A549 treated with CpdA at 1 μM for 4 hours (cell line): ENCODE results near the gene ZNF275. TPM values are rescaled to one million over a fixed set of nuclear protein-coding genes. Genes with fewer than 3 reads are reported as not detected.

Experiments
- total RNA-seq: library from RNA; stranded (reverse); fragments of 200-300 nt; extraction: Qiagen RNA extraction; gene quantifications from 5 replicates; pipeline ENCODE4 v1.2.3, GENCODE V29; 2022; ENCODE audit warnings: low read depth

Gene ZNF275, protein sequence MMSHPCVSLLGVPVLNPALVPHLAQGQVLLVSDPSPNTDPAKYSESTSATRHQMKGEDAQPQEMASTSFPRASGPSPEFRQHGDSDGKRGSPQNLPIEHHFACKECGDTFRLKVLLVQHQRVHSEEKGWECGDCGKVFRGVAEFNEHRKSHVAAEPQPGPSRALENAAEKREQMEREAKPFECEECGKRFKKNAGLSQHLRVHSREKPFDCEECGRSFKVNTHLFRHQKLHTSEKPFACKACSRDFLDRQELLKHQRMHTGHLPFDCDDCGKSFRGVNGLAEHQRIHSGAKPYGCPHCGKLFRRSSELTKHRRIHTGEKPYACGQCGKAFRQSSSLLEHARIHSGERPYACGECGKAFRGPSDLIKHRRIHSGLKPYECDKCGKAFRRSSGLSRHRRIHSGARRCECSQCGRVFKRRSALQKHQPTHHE
- 4.6 to 5.8 TPM (median 5.5 TPM) in 5 replicates for total RNA-seq

DNA sequence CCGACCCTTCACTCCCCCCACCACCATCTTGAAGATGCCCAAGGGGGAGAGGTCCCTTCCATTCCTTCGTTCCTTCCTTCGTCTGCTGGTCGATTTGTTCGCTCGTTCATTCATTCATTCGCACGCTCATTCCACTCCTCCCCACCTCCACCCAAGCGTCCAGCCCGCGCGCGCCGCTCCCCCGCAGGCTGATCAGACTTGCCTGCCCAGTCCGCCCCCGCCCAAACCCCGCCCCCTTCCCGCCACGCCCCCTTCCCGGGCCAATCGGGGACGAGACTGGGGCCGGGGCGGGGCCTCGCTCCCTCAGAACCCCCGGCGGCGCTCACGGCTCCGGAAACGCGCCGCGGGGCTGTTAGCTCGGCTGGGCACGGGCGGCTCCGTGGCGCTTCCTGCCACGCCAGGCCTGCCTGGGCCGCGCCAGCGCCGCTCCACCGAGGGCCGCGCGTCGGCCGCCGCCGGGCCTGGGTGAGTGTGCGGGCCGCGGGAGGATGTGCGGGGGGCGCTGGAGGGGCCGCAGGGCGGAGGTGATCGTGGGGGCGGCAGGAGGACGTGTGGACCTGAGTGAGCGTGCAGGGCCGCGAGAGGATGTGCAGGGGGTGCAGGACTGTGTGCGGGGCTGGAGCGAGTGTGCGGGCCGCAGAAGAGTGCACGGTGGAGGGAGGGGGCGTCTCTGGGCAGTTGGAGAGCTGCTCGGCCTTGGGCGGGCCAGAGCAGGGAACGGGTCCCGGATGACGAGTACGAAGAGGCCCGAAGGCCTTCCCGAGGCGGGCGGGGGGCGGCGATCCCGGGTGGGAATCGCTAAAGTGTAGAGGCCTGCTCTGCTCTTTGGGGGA, at the start of gene ZNF275:
Gene ZNF275, plus strand, starts transcription at position 333 of the 833 bp plus-strand sequence. CDS start 2,527 bp downstream, outside the sequence.

DNA sequence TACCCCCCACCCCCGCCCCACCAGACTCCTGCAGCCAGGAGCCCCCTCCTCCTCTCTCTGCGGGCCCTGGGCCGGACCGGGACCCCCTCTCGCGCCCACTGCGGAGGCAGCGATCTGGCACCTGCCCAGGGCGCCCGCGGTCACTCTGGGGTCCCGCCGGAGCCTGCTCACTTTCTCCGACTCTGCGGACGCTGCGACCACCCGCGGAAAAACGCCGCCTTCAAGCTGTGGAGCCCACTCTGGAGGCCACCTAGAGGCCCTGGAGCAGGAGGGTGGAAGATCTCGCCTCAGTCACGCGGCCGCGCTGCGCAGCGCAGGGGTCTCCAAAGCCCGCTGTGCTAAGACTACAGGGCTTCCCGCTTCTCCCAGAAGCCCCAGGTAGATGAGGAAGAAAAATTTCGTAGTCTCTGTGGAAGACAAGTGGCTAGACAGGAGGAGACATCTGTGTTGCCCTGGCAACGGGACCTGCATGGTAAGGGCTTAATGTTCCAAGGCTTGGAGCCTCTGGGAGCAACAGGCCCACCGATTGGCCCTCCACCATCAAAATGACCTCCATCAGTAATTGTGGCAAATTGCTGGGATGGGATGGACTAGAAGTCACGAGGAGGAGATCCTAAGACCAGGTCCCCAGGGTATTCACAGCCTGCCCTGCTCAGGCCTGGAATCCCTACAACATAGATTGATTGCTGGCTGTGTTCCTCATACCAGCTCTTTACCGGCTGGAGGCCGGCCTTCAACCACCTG, 12.4 kb upstream of the ZNF275 start, which contains the start of gene PNMA6F:
Gene PNMA6F, minus strand, starts transcription at position 387 of the 744 bp plus-strand sequence. CDS start 1,093 bp downstream, outside the sequence.

DNA sequence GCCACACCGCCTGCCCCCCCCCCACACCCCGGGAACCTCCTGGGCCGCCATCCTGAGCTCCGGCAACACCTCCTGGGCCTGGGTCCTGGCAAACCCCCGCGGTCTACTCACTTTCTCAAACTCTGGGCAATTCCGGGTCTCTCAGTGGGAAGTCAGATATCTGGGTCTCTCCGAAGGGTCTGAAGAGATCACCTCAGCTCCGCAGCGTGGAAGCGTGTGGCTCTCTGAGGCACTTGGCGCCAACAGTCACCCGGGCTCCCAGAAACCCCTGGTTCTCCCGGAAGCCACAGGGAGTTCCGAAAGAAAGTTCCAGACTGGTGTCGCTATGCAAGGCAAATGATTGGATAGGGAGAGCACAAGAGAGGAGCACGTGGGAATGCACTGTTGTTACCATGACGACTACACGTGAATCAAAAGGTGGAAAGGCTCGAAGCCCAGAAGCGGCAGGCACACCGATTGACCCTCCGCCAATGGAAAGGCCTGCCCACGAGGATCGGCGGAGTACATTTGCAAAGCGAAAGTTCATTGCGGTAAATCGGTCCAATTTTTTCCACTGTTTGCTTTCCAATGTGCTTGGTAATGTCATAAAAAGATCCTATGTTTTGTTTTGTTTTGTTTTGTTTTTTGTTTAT, 67.3 kb downstream of the ZNF275 start, which contains the start of gene PNMA6E:
Gene PNMA6E, minus strand, starts transcription at position 218 of the 632 bp plus-strand sequence. CDS start 2,501 bp downstream, outside the sequence.

Other genes with a start within 250 kb of the ZNF275 start
- gene MAGEA1, start 154.9 kb upstream of the ZNF275 start, total RNA-seq, result 0.08 to 0.17 TPM (median 0.14 TPM) in 5 replicates
- gene PNMA6F, start 12.4 kb upstream of the ZNF275 start, total RNA-seq, result not detected in 5 replicates
- gene PNMA6E, start 67.2 kb downstream of the ZNF275 start, total RNA-seq, result 0.02 TPM in 1 of 5 replicates, not detected in the others
- gene ZFP92, start 77.3 kb downstream of the ZNF275 start, total RNA-seq, result 0.41 to 0.73 TPM (median 0.56 TPM) in 5 replicates
- 0.78 to 2.2 TPM (median 1.6 TPM) in 5 replicates for gene TREX2, start 111.9 kb downstream of the ZNF275 start, total RNA-seq
- 51.9 to 60.6 TPM (median 57.3 TPM) in 5 replicates for gene HAUS7, start 136.4 kb downstream of the ZNF275 start, total RNA-seq
- gene BGN, start 160.8 kb downstream of the ZNF275 start, total RNA-seq, result 0.06 to 0.10 TPM in 2 of 5 replicates, not detected in the others
- 0.06 to 0.15 TPM (median 0.07 TPM) in 5 replicates for gene ATP2B3, start 183.5 kb downstream of the ZNF275 start, total RNA-seq